ENCODE results near the gene CALML3. TPM values are rescaled to one million over a fixed set of nuclear protein-coding genes. Genes with fewer than 3 reads are reported as not detected.

The CALML3 gene
- total and polyA plus RNA-seq, 2 of the 13 experiments (the other 11 are each of a cell fraction or from before 2014, with no cell fraction given): not detected

- no peak for TF ChIP-seq LRRFIP1 (CRISPR knock-in tag; conservative IDR thresholded peaks at IDR 0.05)
- no peak for TF ChIP-seq RFX3 (CRISPR knock-in tag; IDR thresholded peaks at IDR 0.05)
- no peak for TF ChIP-seq ZNF383 (CRISPR knock-in tag; IDR thresholded peaks at IDR 0.05; ENCODE audit: borderline replicate concordance)
- TF ChIP-seq MAX (IDR thresholded peaks at IDR 0.05): 0 out of 2 replicates have a peak, but pooled peaks have one; percentile 7
- peak; percentile 82 for TF ChIP-seq HNRNPL (IDR thresholded peaks at IDR 0.05; ENCODE audit: low read depth, low read length)
Observed at GRCh38 chr10:5488272-5489161, 36.2 kb upstream of the CALML3 start (continued).

GRCh38 chr10:5490032-5490431 lies 34.7 kb upstream of the CALML3 start:
- in situ Hi-C loops (cut with HindIII; ENCODE audit: extremely low pct_ligation_motif_present, low pct_unique_long_range_greater_than_20kb) (no loop called here), intact Hi-C loops (cut with micrococcal nuclease; ENCODE audit: unreplicated experiment) (no loop called here)
- FAIRE-seq: no peak
- ChIA-PET CTCF (ENCODE audit: low intra/inter-chr PET ratio, low total read pairs) (no interaction called here), POLR2A (interaction anchor here (1.3 kb wide), 1 partner anchor 64 kb away, joined by 3 read pairs; no protein-coding TSS in a partner anchor)
- Histone ChIP-seq H2AFZ (ENCODE audit: low read length) (no peak overlapping the region), H3K36me3 (replicated peaks in 1 of 2; ENCODE audit: control insufficient read depth in 1 of 2, insufficient read depth in 2 of 2, low read length in 2 of 2) (no peaks in the 10 kb centered on the region), H3K4me3 (replicated peaks in 1 of 3; ENCODE audit: insufficient read depth in 1 of 3, low read depth in 2 of 3, low read length in 3 of 3) (no peak overlapping the region), H4K20me1 (ENCODE audit: insufficient read depth, low read length) (no peaks in the 10 kb centered on the region), H3K9ac (ENCODE audit: insufficient read depth, low read depth, low read length) (no peak overlapping the region), H3K9me3 (ENCODE audit: low read length) (peaks cover 11% of the 10 kb centered on the region; the same call in 1 of the 2 replicates), H3K4me2 (ENCODE audit: low read depth, low read length) (no peak overlapping the region), H3K27ac (ENCODE audit: extremely low read length, insufficient read depth, low read length) (no peak overlapping the region), H3K79me2 (ENCODE audit: insufficient read depth, low read length) (no peaks in the 10 kb centered on the region), H3K4me1 (ENCODE audit: insufficient read depth, low read length) (peaks cover 65% of the 10 kb centered on the region), H3K27me3 (ENCODE audit: control insufficient read depth in 1 of 2, insufficient read depth in 2 of 2, low read length in 2 of 2) (peaks cover 2 to 31% of the 10 kb centered on the region in 2 experiments; a peak in 3 of 5 replicates)
- DNase-seq (ENCODE audit: low spot score): no peak
- TF ChIP-seq POLR2AphosphoS5 (IDR thresholded peaks at IDR 0.05; ENCODE audit: low read depth, low read length) (no peak), ISL2 (CRISPR knock-in tag; IDR thresholded peaks at IDR 0.05) (no peak), YEATS4 (CRISPR knock-in tag; IDR thresholded peaks at IDR 0.05; ENCODE audit: borderline replicate concordance) (no peak), ZBTB7B (CRISPR knock-in tag; IDR thresholded peaks at IDR 0.05) (no peak), NFIC (IDR thresholded peaks at IDR 0.05; ENCODE audit: low read length) (no peak), HNRNPLL (IDR thresholded peaks at IDR 0.05; ENCODE audit: low read depth, low read length, poor library complexity, severe bottlenecking) (no peak), MTF2 (CRISPR knock-in tag; IDR thresholded peaks at IDR 0.05; ENCODE audit: borderline replicate concordance) (no peak), MIER2 (CRISPR knock-in tag; IDR thresholded peaks at IDR 0.05) (no peak), HOXA9 (CRISPR knock-in tag; IDR thresholded peaks at IDR 0.05; ENCODE audit: borderline replicate concordance) (no peak), NR2F2 (IDR thresholded peaks at IDR 0.05; ENCODE audit: borderline replicate concordance, low read depth) (no peak), BRCA1 (CRISPR knock-in tag; IDR thresholded peaks at IDR 0.05) (no peak), RFXANK (CRISPR knock-in tag; IDR thresholded peaks at IDR 0.05) (no peak), RXRA (CRISPR knock-in tag; IDR thresholded peaks at IDR 0.05) (no peak), MAF1 (CRISPR knock-in tag; IDR thresholded peaks at IDR 0.05; ENCODE audit: borderline replicate concordance) (no peak), ZMYM3 (CRISPR knock-in tag; IDR thresholded peaks at IDR 0.05) (no peak), GABPB1 (CRISPR knock-in tag; IDR thresholded peaks at IDR 0.05) (no peak), MED1 (CRISPR knock-in tag; IDR thresholded peaks at IDR 0.05) (no peak), TAF1 (CRISPR knock-in tag; IDR thresholded peaks at IDR 0.05) (no peak), ZNF556 (CRISPR knock-in tag; IDR thresholded peaks at IDR 0.05; ENCODE audit: borderline replicate concordance) (no peak)
- WGBS (ENCODE audit: low lambda C conversion rate): 77% methylated on average over 4 of the region's 4 CpGs
- ATAC-seq: no peak
- no TSS peak for BruUV-seq (replicated peaks)

Measured in HepG2 (cell line).